ENCODE data around the gene PLA2R1. TPM values are rescaled to one million over a fixed set of nuclear protein-coding genes. Genes with fewer than 3 reads are reported as not detected.

Gene PLA2R1
- polyA plus RNA-seq, 1 experiment = 2.0 TPM

DNA sequence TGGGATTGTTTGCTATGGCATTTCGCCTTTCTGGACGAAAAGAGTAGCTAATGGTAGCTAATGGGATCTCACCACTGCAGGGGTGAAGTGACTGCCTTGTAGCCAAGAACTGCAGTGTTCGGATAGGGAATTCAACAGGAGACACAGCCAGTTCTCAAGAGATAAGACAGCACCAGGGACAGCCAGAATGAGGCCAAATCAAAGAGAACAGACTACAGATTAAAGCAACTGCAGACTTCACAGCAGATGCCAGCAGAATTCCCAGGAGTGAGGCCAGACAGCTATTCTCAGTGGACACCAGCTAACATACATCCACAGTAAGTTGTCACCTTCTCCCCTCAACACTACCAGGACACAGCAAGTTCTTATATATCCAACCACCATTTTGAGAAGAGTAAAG, 124.0 kb downstream of the PLA2R1 start:
- TF ChIP-seq, protein P1, sequence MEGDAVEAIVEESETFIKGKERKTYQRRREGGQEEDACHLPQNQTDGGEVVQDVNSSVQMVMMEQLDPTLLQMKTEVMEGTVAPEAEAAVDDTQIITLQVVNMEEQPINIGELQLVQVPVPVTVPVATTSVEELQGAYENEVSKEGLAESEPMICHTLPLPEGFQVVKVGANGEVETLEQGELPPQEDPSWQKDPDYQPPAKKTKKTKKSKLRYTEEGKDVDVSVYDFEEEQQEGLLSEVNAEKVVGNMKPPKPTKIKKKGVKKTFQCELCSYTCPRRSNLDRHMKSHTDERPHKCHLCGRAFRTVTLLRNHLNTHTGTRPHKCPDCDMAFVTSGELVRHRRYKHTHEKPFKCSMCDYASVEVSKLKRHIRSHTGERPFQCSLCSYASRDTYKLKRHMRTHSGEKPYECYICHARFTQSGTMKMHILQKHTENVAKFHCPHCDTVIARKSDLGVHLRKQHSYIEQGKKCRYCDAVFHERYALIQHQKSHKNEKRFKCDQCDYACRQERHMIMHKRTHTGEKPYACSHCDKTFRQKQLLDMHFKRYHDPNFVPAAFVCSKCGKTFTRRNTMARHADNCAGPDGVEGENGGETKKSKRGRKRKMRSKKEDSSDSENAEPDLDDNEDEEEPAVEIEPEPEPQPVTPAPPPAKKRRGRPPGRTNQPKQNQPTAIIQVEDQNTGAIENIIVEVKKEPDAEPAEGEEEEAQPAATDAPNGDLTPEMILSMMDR (IDR thresholded peaks at IDR 0.05; ENCODE audit: low read depth, low read length) = no peak
- CTCF ChIA-PET = interaction anchor here (1.1 to 1.5 kb wide), 2 partner anchors 16 to 130 kb away, joined by 3 read pairs; no protein-coding TSS in a partner anchor
- H3K9me3 ChIP-seq (ENCODE audit: control insufficient read depth, insufficient read depth, low read length) = no peaks in the 10 kb centered on the region
- no peak overlapping the region for H3K27ac ChIP-seq (ENCODE audit: low read depth, low read length)
- DNase-seq (ENCODE audit: low read depth, low spot score) = no peak
- POLR2A ChIA-PET = no interaction called here
- no peak overlapping the region for H3K4me3 ChIP-seq (ENCODE audit: low read depth, low read length)
- no peaks in the 10 kb centered on the region for H3K27me3 ChIP-seq (ENCODE audit: control insufficient read depth, insufficient read depth, low read length)

DNA sequence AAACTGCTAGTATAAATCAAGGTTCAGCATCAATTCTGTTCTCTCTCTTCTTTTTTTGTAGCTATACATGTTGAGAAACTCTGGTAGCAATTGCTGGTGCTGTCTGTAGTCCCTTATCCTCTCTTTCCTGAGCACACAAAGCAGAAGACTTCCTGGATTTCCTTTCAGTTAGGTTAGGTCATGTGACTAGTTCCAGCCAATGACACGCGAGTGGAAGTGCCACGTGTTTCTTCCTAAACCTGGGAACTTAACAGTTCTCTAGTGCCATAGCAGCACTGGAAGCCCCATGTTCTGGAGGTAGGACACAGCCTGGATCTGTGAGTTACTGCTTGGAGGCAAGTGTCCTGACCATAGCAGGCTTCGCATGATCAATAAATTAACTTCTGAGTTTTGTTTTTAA, 125.9 kb downstream of the PLA2R1 start:
- no peak for DNase-seq (ENCODE audit: low read depth, low spot score)
- CTCF ChIA-PET = no interaction called here
- no peak overlapping the region for H3K27ac ChIP-seq (ENCODE audit: low read depth, low read length)

DNA sequence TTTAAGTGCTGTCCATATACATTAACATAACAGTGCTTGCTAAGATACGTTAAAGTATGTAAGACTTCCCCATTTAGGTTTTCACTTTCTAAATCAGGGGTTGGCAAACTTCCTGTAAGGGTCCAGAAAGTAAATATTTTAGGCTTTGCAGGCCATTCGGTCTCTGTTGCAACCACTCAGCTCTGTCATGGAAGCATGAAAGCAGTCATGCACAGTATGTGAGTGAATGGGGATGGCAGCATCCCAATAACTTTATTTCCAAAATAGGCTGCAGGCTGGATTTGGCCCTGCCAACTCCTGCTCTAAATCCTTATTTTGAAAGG, 128.7 kb downstream of the PLA2R1 start:
- Histone ChIP-seq H3K27ac (ENCODE audit: low read depth, low read length) (no peak overlapping the region), H3K4me3 (ENCODE audit: low read depth, low read length) (no peak overlapping the region), H3K27me3 (ENCODE audit: control insufficient read depth, insufficient read depth, low read length) (peaks cover 6% of the 10 kb centered on the region), H3K9me3 (ENCODE audit: control insufficient read depth, insufficient read depth, low read length) (no peaks in the 10 kb centered on the region)
- ChIA-PET CTCF (no interaction called here), POLR2A (no interaction called here)
- DNase-seq (ENCODE audit: low read depth, low spot score) = no peak
- TF ChIP-seq, protein P1 (IDR thresholded peaks at IDR 0.05; ENCODE audit: low read depth, low read length) = no peak

More for the DNA sequence above, 125.9 kb downstream of the PLA2R1 start:
- POLR2A ChIA-PET = no interaction called here
- TF ChIP-seq, protein P1 (IDR thresholded peaks at IDR 0.05; ENCODE audit: low read depth, low read length) = no peak
- Histone ChIP-seq H3K4me3 (ENCODE audit: low read depth, low read length) (no peak overlapping the region), H3K9me3 (ENCODE audit: control insufficient read depth, insufficient read depth, low read length) (no peaks in the 10 kb centered on the region), H3K27me3 (ENCODE audit: control insufficient read depth, insufficient read depth, low read length) (peaks cover 1% of the 10 kb centered on the region)

DNA sequence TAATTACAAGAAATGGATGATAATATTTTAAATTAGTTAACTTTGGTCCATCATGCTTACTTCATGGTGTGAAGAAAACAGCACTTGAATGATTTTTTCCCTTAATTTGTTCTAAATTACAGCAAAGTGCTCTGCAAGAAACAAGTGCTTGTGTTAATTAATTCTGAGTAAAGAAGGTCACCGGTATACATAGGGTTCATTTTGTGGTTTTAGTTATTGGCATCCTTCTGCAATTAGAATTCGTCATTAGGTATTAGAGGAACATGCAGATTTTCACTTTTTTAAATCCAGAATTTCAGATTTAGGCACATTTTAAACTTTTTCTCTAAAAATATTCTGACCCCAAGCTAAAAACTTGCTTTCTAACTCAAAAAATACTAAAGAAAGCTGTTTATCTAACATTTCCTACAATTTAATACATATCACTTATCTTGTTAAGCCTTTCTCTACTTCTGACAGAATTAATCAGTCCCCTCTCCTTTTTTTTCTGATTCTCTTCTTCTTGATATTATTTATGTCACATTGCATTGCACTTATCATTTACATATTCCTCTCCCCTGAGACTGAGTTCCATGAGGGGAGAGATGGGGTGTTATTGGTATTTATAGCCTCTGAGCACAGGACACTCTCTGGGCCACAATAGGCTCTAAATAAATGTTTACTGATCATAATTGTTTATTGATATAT, 129.2 kb downstream of the PLA2R1 start:
- peaks cover 6% of the 10 kb centered on the region for H3K27me3 ChIP-seq (ENCODE audit: control insufficient read depth, insufficient read depth, low read length)
- POLR2A ChIA-PET = no interaction called here
- H3K4me3 ChIP-seq (ENCODE audit: low read depth, low read length) = no peak overlapping the region
- CTCF ChIA-PET = no interaction called here
- no peak overlapping the region for H3K27ac ChIP-seq (ENCODE audit: low read depth, low read length)
- H3K9me3 ChIP-seq (ENCODE audit: control insufficient read depth, insufficient read depth, low read length) = no peaks in the 10 kb centered on the region
- no peak for DNase-seq (ENCODE audit: low read depth, low spot score)
- TF ChIP-seq, protein P1 (IDR thresholded peaks at IDR 0.05; ENCODE audit: low read depth, low read length) = no peak

DNA sequence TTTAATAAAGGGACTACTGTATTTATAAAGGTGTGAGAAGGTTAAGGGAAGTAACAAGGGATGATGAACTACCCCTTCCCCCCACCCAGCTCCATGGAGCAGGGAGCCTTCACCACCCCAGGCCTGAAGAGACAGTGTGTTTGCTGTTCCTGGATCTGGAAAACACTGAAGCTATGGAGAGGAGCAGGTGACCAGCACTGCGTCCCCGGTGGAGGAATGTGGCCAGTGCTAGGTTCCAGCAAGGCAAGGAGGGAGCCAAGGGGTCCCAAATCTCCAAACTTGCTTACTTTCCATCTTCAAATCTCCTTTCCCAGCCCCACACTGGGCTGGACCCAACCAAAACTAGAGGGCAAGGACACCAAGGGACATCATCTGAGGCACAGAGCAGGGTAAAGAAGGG, 135.7 kb downstream of the PLA2R1 start:
- Histone ChIP-seq H3K4me3 (ENCODE audit: low read depth, low read length) (no peak overlapping the region), H3K27ac (ENCODE audit: low read depth, low read length) (no peak overlapping the region), H3K9me3 (ENCODE audit: control insufficient read depth, insufficient read depth, low read length) (no peaks in the 10 kb centered on the region), H3K27me3 (ENCODE audit: control insufficient read depth, insufficient read depth, low read length) (peaks cover 22% of the 10 kb centered on the region)
- TF ChIP-seq, protein P1 (IDR thresholded peaks at IDR 0.05; ENCODE audit: low read depth, low read length) = no peak
- DNase-seq (ENCODE audit: low read depth, low spot score) = no peak
- ChIA-PET POLR2A (no interaction called here), CTCF (no interaction called here)
